GM18867 (cell line): ENCODE results near the gene RFFL.

Source experiments
- ATAC-seq: cut with Tn5 transposase; IDR thresholded peaks from one replicate; pipeline ENCODE4 v1.9.1; 2021; ENCODE audit warnings: mild to moderate bottlenecking, moderate library complexity; ENCODE audit not compliant: unreplicated experiment

The RFFL gene

GRCh38 chr17:35082073-35082657, 18.7 kb upstream of the RFFL start:
- ATAC-seq: no peak

GRCh38 chr17:35081638-35082037, 18.1 kb upstream of the RFFL start:
- ATAC-seq: no peak

DNA sequence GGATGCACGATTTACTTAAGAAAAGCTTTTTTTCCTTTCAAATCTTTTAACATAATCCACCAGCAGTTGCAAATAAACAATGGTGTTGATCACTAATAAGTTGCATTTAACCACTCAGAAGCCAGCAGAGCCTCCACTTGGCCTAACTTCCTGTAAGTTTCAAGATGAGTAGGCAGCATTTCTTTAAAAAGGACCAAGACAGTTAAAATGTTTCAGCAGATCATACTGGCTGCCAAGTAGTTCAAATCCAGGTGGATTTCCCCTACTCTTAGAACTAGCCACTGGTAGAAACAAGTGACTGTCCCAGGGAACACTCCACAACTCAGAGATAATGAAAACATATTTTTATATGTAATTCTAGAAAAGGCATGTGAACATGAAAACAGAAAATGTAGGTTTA, 17.0 kb upstream of the RFFL start:
- ATAC-seq: no peak

- ATAC-seq: no peak
Measured at GRCh38 chr17:35079547-35080423, 16.3 kb upstream of the RFFL start.

- ATAC-seq: no peak
Measured at GRCh38 chr17:35076874-35077273, 13.4 kb upstream of the RFFL start.

GRCh38 chr17:35074711-35075707, 11.5 kb upstream of the RFFL start:
- ATAC-seq: no peak

- ATAC-seq: no peak
Measured at GRCh38 chr17:35073991-35074627, 10.6 kb upstream of the RFFL start.

- no peak for ATAC-seq
Measured at GRCh38 chr17:35073183-35073790, 9.8 kb upstream of the RFFL start.

DNA sequence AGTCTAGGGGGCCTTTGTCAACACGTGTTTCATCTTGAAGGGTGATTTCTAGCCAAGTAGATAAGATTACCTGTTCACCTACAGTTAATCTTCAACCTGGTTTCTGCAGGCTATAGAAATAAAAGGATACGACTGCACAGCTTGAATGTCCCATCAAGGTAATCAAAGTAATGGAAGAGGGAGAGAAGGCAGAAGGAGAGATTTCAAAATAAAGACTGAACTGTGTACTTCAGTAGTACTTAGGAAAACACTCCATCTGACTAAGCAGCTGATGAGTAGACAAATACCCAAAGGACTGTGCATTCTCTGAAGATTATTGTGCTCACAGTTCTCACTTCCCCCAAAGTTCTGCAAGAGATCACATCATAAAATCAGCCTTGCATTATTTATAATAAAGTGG, 5.8 kb upstream of the RFFL start:
- no peak for ATAC-seq

GRCh38 chr17:35068249-35068648, 4.7 kb upstream of the RFFL start:
- no peak for ATAC-seq

- no peak for ATAC-seq
Measured at GRCh38 chr17:35065880-35066279, 2.4 kb upstream of the RFFL start.

DNA sequence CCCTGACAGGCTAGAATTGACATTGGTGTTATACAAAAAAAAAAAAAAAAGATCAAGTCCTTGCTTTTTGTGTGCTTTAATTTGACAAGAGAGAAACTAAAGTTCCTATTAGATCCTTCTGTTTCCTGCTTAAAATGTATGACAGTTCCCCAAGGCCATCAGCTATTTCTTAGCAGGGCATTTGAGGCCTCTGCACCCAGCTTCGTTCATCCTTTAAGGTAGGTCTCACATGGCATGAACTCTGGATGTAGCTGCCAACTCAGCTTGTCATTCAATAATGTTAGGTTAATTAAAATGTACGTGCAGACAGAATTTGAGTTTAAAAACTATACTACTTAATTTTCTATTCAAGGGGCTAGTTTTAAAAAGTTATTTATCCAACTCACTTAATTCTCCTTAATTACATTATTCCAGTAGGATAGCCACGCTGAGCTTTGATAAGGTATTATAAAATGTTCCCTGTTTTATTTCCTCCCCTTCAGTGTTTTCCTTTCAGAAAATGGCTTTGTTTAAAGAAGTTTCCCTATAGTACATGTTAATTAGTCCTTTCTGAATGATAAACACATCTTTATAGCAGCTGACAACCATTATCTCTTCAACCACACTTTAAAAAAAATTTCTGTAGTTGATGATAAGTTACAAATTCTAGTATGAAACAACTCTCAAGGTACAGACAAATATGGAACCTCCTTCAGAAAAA, 1.2 kb upstream of the RFFL start:
- ATAC-seq: no peak

- ATAC-seq: no peak
Measured at GRCh38 chr17:35062308-35062707, 1.2 kb downstream of the RFFL start.

GRCh38 chr17:35057332-35057915, 6.1 kb downstream of the RFFL start:
- ATAC-seq: no peak

DNA sequence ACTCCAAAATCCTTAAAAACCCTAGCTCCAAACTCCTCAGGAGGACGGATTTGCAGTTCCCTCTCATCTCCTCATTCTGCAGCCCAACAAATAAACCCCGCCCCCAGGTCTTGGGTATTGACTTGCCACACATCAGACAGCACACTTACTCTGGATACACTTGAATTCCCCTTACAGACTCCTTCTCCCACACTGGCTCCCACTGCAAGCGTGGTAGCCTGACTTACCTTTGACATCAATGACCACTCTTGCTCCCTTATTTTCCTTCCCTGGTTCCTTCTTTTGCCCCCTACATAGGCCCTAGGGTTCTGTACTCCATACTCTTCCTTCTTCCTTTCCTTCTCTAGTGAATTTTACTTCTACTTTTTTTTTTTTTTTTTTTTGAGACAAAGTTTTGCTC, 7.5 kb downstream of the RFFL start:
- no peak for ATAC-seq

GRCh38 chr17:35053204-35053603, 10.3 kb downstream of the RFFL start:
- no peak for ATAC-seq

GRCh38 chr17:35052780-35053179, 10.7 kb downstream of the RFFL start:
- no peak for ATAC-seq

DNA sequence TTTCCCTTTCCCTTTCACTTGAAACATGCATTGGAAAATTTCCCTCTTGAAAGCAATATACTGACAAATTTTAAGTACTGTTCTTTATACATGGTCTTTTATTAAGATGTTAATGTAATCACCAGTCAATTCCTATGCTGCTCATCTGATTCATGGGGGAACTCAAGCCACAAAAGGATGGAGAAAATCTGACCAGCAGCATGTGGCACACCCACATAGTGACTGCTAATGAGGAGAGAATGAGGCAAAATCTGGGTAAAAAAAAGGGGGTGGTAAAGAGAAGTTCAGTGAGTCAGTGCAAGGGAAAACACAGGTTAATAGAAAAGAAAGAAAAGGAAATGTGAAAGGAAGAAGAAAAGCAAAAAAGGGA, 11.3 kb downstream of the RFFL start:
- no peak for ATAC-seq

- ATAC-seq: no peak
Measured at GRCh38 chr17:35051579-35052240, 11.8 kb downstream of the RFFL start.
